IMR-90 (cell line): ENCODE results near the gene ETV4. TPM values are rescaled to one million over a fixed set of nuclear protein-coding genes. Genes with fewer than 3 reads are reported as not detected.
A peak's percentile ranks its signal among the peaks of the same experiment; 100 is the strongest.
"Not testable (repeated sequence)": the region's sequence is repeated elsewhere in the genome, so short reads cannot be mapped to it uniquely, and the experiment has no call there.

Experiments used
- ATAC-seq: fragments of 200-7000 bp; cut with Tn5 transposase; 2 replicates; pipeline ENCODE4 v1.9.1; 2020; ENCODE audit warnings: low read depth, mild to moderate bottlenecking, moderate library complexity
- BruUV-seq: library from RNA; stranded (reverse); fragments of 400-500 nt; replicated peaks from 2 replicates; lab custom pipeline; 2021; lab: Mats Ljungman, UMichigan
- CTCF ChIA-PET: fragments of 300-600 bp; formaldehyde crosslinking; extraction: SDS; loops from one replicate; lab custom pipeline; 2021; ENCODE audit warnings: antibody characterized with exemption; lab: Yijun Ruan, JAX
- POLR2A ChIA-PET: fragments of 300-600 bp; sonication (Branson Sonifier 250); formaldehyde crosslinking; loops from one replicate; lab custom pipeline; 2022; ENCODE audit warnings: antibody characterized with exemption; ENCODE audit not compliant: unreplicated experiment; lab: Charles Lee
- DNase-seq: peaks from one replicate; pipeline ENCODE4 v3.0.0; 2013
- H2AFZ ChIP-seq: replicated peaks from 2 replicates; pipeline ENCODE3; 2013; ENCODE audit warnings: low read length, mild to moderate bottlenecking; ENCODE audit not compliant: poor library complexity
- H2AK5ac ChIP-seq: 2 replicates; pipeline ENCODE4 v1.6.1; 2013; ENCODE audit warnings: low read depth, low read length, inconsistent platforms
- H2AK9ac ChIP-seq: replicated peaks from 2 replicates; pipeline ENCODE3; 2013; ENCODE audit warnings: mild to moderate bottlenecking, low read depth, low read length, moderate library complexity; ENCODE audit not compliant: poor library complexity
- H2BK120ac ChIP-seq: 2 replicates; pipeline ENCODE4 v1.6.1; 2013; ENCODE audit warnings: low read depth, low read length, inconsistent platforms
- H2BK15ac ChIP-seq: 3 replicates; pipeline ENCODE4 v1.6.1; 2013; ENCODE audit warnings: low read depth, low read length, inconsistent platforms
- H2BK20ac ChIP-seq: 2 replicates; pipeline ENCODE4 v1.6.1; 2013; ENCODE audit warnings: low read depth, mild to moderate bottlenecking, inconsistent platforms, low read length, moderate library complexity
- H2BK5ac ChIP-seq: 2 replicates; pipeline ENCODE4 v1.6.1; 2013; ENCODE audit warnings: mild to moderate bottlenecking, low read depth, low read length, inconsistent platforms; ENCODE audit not compliant: poor library complexity, severe bottlenecking
- H3K14ac ChIP-seq: replicated peaks from 2 replicates; pipeline ENCODE4 v1.6.1; 2013; ENCODE audit warnings: low read depth, low read length, inconsistent platforms
- H3K18ac ChIP-seq: 2 replicates; pipeline ENCODE4 v1.6.1; 2013; ENCODE audit warnings: low read depth, low read length, control low read depth
- H3K23ac ChIP-seq: 2 replicates; pipeline ENCODE4 v1.6.1; 2013; ENCODE audit warnings: low read depth, low read length, inconsistent platforms
- H3K27ac ChIP-seq: 2 replicates; pipeline ENCODE4 v1.5.1; 2013; ENCODE audit warnings: mild to moderate bottlenecking, control low read depth, low read length; ENCODE audit not compliant: insufficient read depth
- H3K27me3 ChIP-seq: 2 replicates; pipeline ENCODE4 v1.6.1; 2013; ENCODE audit warnings: low read length; ENCODE audit not compliant: control insufficient read depth, insufficient read depth
- H3K36me3 ChIP-seq: 2 replicates; pipeline ENCODE4 v1.6.1; 2013; ENCODE audit warnings: low read length, mixed read lengths; ENCODE audit not compliant: control insufficient read depth, insufficient read depth
- H3K4ac ChIP-seq: 2 replicates; pipeline ENCODE4 v1.6.1; 2013; ENCODE audit warnings: low read depth, low read length, inconsistent platforms
- H3K4me1 ChIP-seq: 2 replicates; pipeline ENCODE4 v1.6.1; 2013; ENCODE audit warnings: low read length, mixed read lengths; ENCODE audit not compliant: control insufficient read depth, insufficient read depth
- H3K4me2 ChIP-seq: 2 replicates; pipeline ENCODE4 v1.6.1; 2013; ENCODE audit warnings: low read depth, mild to moderate bottlenecking, control low read depth, low read length, moderate library complexity
- H3K4me3 ChIP-seq: 2 replicates; pipeline ENCODE4 v1.5.1; 2013; ENCODE audit warnings: low read depth, mild to moderate bottlenecking, control low read depth, low read length, moderate library complexity; ENCODE audit not compliant: insufficient read depth
- H3K56ac ChIP-seq: 2 replicates; pipeline ENCODE4 v1.6.1; 2013; ENCODE audit warnings: low read length, inconsistent platforms; ENCODE audit not compliant: insufficient read depth; ENCODE audit errors: extremely low read depth
- H3K79me1 ChIP-seq, 2 experiments: 2 replicates each; pipeline ENCODE4 v1.6.1; 2013; ENCODE audit warnings: low read length in 2 of 2, inconsistent platforms in 1 of 2, low read depth in 1 of 2
- H3K9ac ChIP-seq: 2 replicates; pipeline ENCODE4 v1.6.1; 2013; ENCODE audit warnings: low read depth, low read length, control low read depth
- H3K9me1 ChIP-seq: 2 replicates; pipeline ENCODE4 v1.6.1; 2013; ENCODE audit warnings: low read length, inconsistent platforms; ENCODE audit not compliant: insufficient read depth
- H3K9me3 ChIP-seq: 2 replicates; pipeline ENCODE4 v1.6.1; 2013; ENCODE audit warnings: low read length; ENCODE audit not compliant: control insufficient read depth, insufficient read depth
- H4K20me1 ChIP-seq: 2 replicates; pipeline ENCODE4 v1.6.1; 2013; ENCODE audit warnings: low read length, inconsistent platforms; ENCODE audit not compliant: insufficient read depth
- H4K5ac ChIP-seq: 2 replicates; pipeline ENCODE4 v1.6.1; 2013; ENCODE audit warnings: mild to moderate bottlenecking, low read depth, low read length, control low read depth
- H4K8ac ChIP-seq, 2 experiments: 2 replicates each; pipeline ENCODE4 v1.6.1; 2013; ENCODE audit warnings: low read depth in 2 of 2, low read length in 2 of 2, control low read depth in 1 of 2, inconsistent platforms in 1 of 2
- H4K91ac ChIP-seq: 2 replicates; pipeline ENCODE4 v1.6.1; 2013; ENCODE audit warnings: low read depth, low read length, inconsistent platforms; ENCODE audit not compliant: insufficient read depth
- WGBS, 2 experiments: methylation state at CpG; one replicate each; pipeline versions ENCODE4 v1.1.5 to v1.1.7; 2013; ENCODE audit warnings: missing lambda C conversion rate in 2 of 2; ENCODE audit not compliant: insufficient read length in 1 of 2; ENCODE audit errors: extremely low coverage in 2 of 2; 5-methylcytosine and 5-hydroxymethylcytosine counted together
- dilution Hi-C: fragments of 300-500 bp; cut with HindIII; formaldehyde crosslinking; loops from one replicate; pipeline ENCODE4 v1.14.3; 2018; ENCODE audit warnings: low sequenced_read_pairs; ENCODE audit not compliant: unreplicated experiment
- in situ Hi-C: fragments of 300-500 bp; cut with MboI; formaldehyde crosslinking; loops from 3 replicates; pipeline ENCODE4 v1.14.3; 2019; ENCODE audit warnings: low sequenced_read_pairs, inconsistent platforms, mixed read lengths
- intact Hi-C: fragments of 100-400 bp; cut with micrococcal nuclease; formaldehyde crosslinking; loops from 2 replicates; pipeline ENCODE4 v1.10.0; 2022
- polyA plus RNA-seq, 3 experiments: library from polyadenylated mRNA; depleted of rRNA; stranded (reverse); fragments of >200 nt; gene quantifications; 2 replicates each; pipeline ENCODE4 v1.2.3, GENCODE V29; 2012; ENCODE audit warnings: low replicate concordance in 1 of 3
- total RNA-seq: library from RNA; depleted of rRNA; stranded (reverse); fragments of >200 nt; gene quantifications from 2 replicates; pipeline ENCODE4 v1.2.3, GENCODE V29; 2012

The ETV4 gene
- total and polyA plus RNA-seq, 2 of the 4 experiments (the other 2 are of a cell fraction): 4.3 to 13.2 TPM

DNA sequence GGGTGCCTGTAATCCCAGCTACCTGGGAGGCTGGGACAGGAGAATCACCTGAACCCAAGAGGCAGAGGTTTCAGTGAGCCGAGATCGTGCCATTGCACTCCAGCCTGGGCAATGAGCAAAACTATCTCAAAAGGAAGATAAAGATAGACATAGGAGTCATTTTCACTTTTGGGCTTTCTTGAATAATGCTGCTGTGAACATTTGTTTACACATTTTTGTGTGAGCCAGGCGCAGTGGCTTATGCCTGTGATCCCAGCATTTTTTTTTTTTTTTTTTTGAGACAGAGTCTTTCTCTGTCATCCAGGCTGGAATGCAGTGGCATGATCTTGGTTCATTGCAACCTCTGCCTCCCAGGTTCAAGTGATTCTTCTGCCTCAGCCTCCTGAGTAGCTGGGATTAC, 34.9 kb downstream of the ETV4 start:
- H3K9ac ChIP-seq, H3K9me3 ChIP-seq, H3K56ac ChIP-seq, H3K9me1 ChIP-seq, H2BK20ac ChIP-seq, H3K14ac ChIP-seq, H3K23ac ChIP-seq, in situ Hi-C loops, H3K79me1 ChIP-seq, H2BK120ac ChIP-seq, H3K27ac ChIP-seq, H3K4ac ChIP-seq, H4K8ac ChIP-seq, CTCF ChIA-PET, H2AK5ac ChIP-seq, H2BK15ac ChIP-seq, H4K5ac ChIP-seq, H3K27me3 ChIP-seq, POLR2A ChIA-PET, H2AFZ ChIP-seq, BruUV-seq, H3K18ac ChIP-seq, H3K4me2 ChIP-seq, H2BK5ac ChIP-seq, H3K4me1 ChIP-seq, H4K20me1 ChIP-seq, H3K4me3 ChIP-seq, H4K91ac ChIP-seq, dilution Hi-C loops, H2AK9ac ChIP-seq: not testable (repeated sequence)
- DNase-seq: peak; percentile 25
- WGBS, 2 experiments: no CpG with 5 or more reads among the region's 3 CpGs
- peaks cover 41% of the 10 kb centered on the region for H3K36me3 ChIP-seq
- intact Hi-C loops: loop anchor here (10.0 kb wide), 1 partner anchor 296 kb away; the partner anchor contains the start of gene TMEM106A
- ATAC-seq: peak; percentile 77

DNA sequence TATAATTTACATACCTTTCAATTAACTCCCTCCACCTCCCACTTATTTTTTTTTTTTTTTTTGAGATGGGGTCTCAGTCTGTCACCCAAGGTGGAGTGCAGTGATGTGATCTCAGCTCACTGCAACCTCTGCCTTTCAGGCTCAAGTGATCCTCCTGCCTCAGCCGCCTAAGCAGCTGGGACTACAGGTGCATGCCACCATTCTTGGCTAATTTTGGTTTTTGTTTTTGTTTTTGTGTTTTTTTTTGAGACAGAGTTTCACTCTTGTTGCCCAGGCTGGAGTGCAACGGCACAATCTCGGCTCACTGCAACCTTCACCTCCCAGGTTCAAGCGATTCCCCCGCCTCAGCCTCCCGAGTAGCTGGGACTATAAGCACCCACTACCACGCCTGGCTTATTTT, 36.7 kb downstream of the ETV4 start:
- ATAC-seq, BruUV-seq, H3K4me3 ChIP-seq, H3K56ac ChIP-seq, intact Hi-C loops, H3K23ac ChIP-seq, H3K4me2 ChIP-seq, H3K9me1 ChIP-seq, in situ Hi-C loops, H4K5ac ChIP-seq, H4K91ac ChIP-seq, H2BK20ac ChIP-seq, H3K27ac ChIP-seq, H2AK5ac ChIP-seq, H2AFZ ChIP-seq, H3K18ac ChIP-seq, H2BK5ac ChIP-seq, DNase-seq, H2BK120ac ChIP-seq, POLR2A ChIA-PET, H3K14ac ChIP-seq, H2BK15ac ChIP-seq, H3K79me1 ChIP-seq, H3K9ac ChIP-seq, H3K27me3 ChIP-seq, H2AK9ac ChIP-seq, H4K20me1 ChIP-seq, dilution Hi-C loops, H3K4ac ChIP-seq, H3K4me1 ChIP-seq, H3K9me3 ChIP-seq, H4K8ac ChIP-seq: not testable (repeated sequence)
- CTCF ChIA-PET: interaction anchor here (0.7 kb wide), 2 partner anchors 14 to 24 kb away, joined by 3 to 5 read pairs; no protein-coding TSS in a partner anchor
- H3K36me3 ChIP-seq: peaks cover 44% of the 10 kb centered on the region
- WGBS, 2 experiments: no CpG with 5 or more reads among the region's 7 CpGs
